IMR-90 (cell line): ENCODE measurements around the gene L1CAM. TPM values are rescaled to one million over a fixed set of nuclear protein-coding genes. Genes with fewer than 3 reads are reported as not detected.

ENCODE experiments used
- ATAC-seq: fragments of 200-7000 bp; cut with Tn5 transposase; 2 replicates; pipeline ENCODE4 v1.9.1; 2020; ENCODE audit warnings: low read depth, mild to moderate bottlenecking, moderate library complexity
- BruUV-seq: library from RNA; stranded (reverse); fragments of 400-500 nt; replicated peaks from 2 replicates; lab custom pipeline; 2021; lab: Mats Ljungman, UMichigan
- CTCF ChIA-PET: fragments of 300-600 bp; formaldehyde crosslinking; extraction: SDS; loops from one replicate; lab custom pipeline; 2021; ENCODE audit warnings: antibody characterized with exemption; lab: Yijun Ruan, JAX
- POLR2A ChIA-PET: fragments of 300-600 bp; sonication (Branson Sonifier 250); formaldehyde crosslinking; loops from one replicate; lab custom pipeline; 2022; ENCODE audit warnings: antibody characterized with exemption; ENCODE audit not compliant: unreplicated experiment; lab: Charles Lee
- DNase-seq: peaks from one replicate; pipeline ENCODE4 v3.0.0; 2013
- H2AFZ ChIP-seq: replicated peaks from 2 replicates; pipeline ENCODE3; 2013; ENCODE audit warnings: low read length, mild to moderate bottlenecking; ENCODE audit not compliant: poor library complexity
- H2AK5ac ChIP-seq: 2 replicates; pipeline ENCODE4 v1.6.1; 2013; ENCODE audit warnings: low read depth, low read length, inconsistent platforms
- H2AK9ac ChIP-seq: replicated peaks from 2 replicates; pipeline ENCODE3; 2013; ENCODE audit warnings: mild to moderate bottlenecking, low read depth, low read length, moderate library complexity; ENCODE audit not compliant: poor library complexity
- H2BK120ac ChIP-seq: 2 replicates; pipeline ENCODE4 v1.6.1; 2013; ENCODE audit warnings: low read depth, low read length, inconsistent platforms
- H2BK15ac ChIP-seq: 3 replicates; pipeline ENCODE4 v1.6.1; 2013; ENCODE audit warnings: low read depth, low read length, inconsistent platforms
- H2BK20ac ChIP-seq: 2 replicates; pipeline ENCODE4 v1.6.1; 2013; ENCODE audit warnings: low read depth, mild to moderate bottlenecking, inconsistent platforms, low read length, moderate library complexity
- H2BK5ac ChIP-seq: 2 replicates; pipeline ENCODE4 v1.6.1; 2013; ENCODE audit warnings: mild to moderate bottlenecking, low read depth, low read length, inconsistent platforms; ENCODE audit not compliant: poor library complexity, severe bottlenecking
- H3K14ac ChIP-seq: replicated peaks from 2 replicates; pipeline ENCODE4 v1.6.1; 2013; ENCODE audit warnings: low read depth, low read length, inconsistent platforms
- H3K18ac ChIP-seq: 2 replicates; pipeline ENCODE4 v1.6.1; 2013; ENCODE audit warnings: low read depth, low read length, control low read depth
- H3K23ac ChIP-seq: 2 replicates; pipeline ENCODE4 v1.6.1; 2013; ENCODE audit warnings: low read depth, low read length, inconsistent platforms
- H3K27ac ChIP-seq: 2 replicates; pipeline ENCODE4 v1.5.1; 2013; ENCODE audit warnings: mild to moderate bottlenecking, control low read depth, low read length; ENCODE audit not compliant: insufficient read depth
- H3K27me3 ChIP-seq: 2 replicates; pipeline ENCODE4 v1.6.1; 2013; ENCODE audit warnings: low read length; ENCODE audit not compliant: control insufficient read depth, insufficient read depth
- H3K36me3 ChIP-seq: 2 replicates; pipeline ENCODE4 v1.6.1; 2013; ENCODE audit warnings: low read length, mixed read lengths; ENCODE audit not compliant: control insufficient read depth, insufficient read depth
- H3K4ac ChIP-seq: 2 replicates; pipeline ENCODE4 v1.6.1; 2013; ENCODE audit warnings: low read depth, low read length, inconsistent platforms
- H3K4me1 ChIP-seq: 2 replicates; pipeline ENCODE4 v1.6.1; 2013; ENCODE audit warnings: low read length, mixed read lengths; ENCODE audit not compliant: control insufficient read depth, insufficient read depth
- H3K4me2 ChIP-seq: 2 replicates; pipeline ENCODE4 v1.6.1; 2013; ENCODE audit warnings: low read depth, mild to moderate bottlenecking, control low read depth, low read length, moderate library complexity
- H3K4me3 ChIP-seq: 2 replicates; pipeline ENCODE4 v1.5.1; 2013; ENCODE audit warnings: low read depth, mild to moderate bottlenecking, control low read depth, low read length, moderate library complexity; ENCODE audit not compliant: insufficient read depth
- H3K56ac ChIP-seq: 2 replicates; pipeline ENCODE4 v1.6.1; 2013; ENCODE audit warnings: low read length, inconsistent platforms; ENCODE audit not compliant: insufficient read depth; ENCODE audit errors: extremely low read depth
- H3K79me1 ChIP-seq, 2 experiments: 2 replicates each; pipeline ENCODE4 v1.6.1; 2013; ENCODE audit warnings: low read length in 2 of 2, inconsistent platforms in 1 of 2, low read depth in 1 of 2
- H3K9ac ChIP-seq: 2 replicates; pipeline ENCODE4 v1.6.1; 2013; ENCODE audit warnings: low read depth, low read length, control low read depth
- H3K9me1 ChIP-seq: 2 replicates; pipeline ENCODE4 v1.6.1; 2013; ENCODE audit warnings: low read length, inconsistent platforms; ENCODE audit not compliant: insufficient read depth
- H3K9me3 ChIP-seq: 2 replicates; pipeline ENCODE4 v1.6.1; 2013; ENCODE audit warnings: low read length; ENCODE audit not compliant: control insufficient read depth, insufficient read depth
- H4K20me1 ChIP-seq: 2 replicates; pipeline ENCODE4 v1.6.1; 2013; ENCODE audit warnings: low read length, inconsistent platforms; ENCODE audit not compliant: insufficient read depth
- H4K5ac ChIP-seq: 2 replicates; pipeline ENCODE4 v1.6.1; 2013; ENCODE audit warnings: mild to moderate bottlenecking, low read depth, low read length, control low read depth
- H4K8ac ChIP-seq, 2 experiments: 2 replicates each; pipeline ENCODE4 v1.6.1; 2013; ENCODE audit warnings: low read depth in 2 of 2, low read length in 2 of 2, control low read depth in 1 of 2, inconsistent platforms in 1 of 2
- H4K91ac ChIP-seq: 2 replicates; pipeline ENCODE4 v1.6.1; 2013; ENCODE audit warnings: low read depth, low read length, inconsistent platforms; ENCODE audit not compliant: insufficient read depth
- CEBPB ChIP-seq: IDR thresholded peaks from 2 replicates; pipeline ENCODE4 v1.6.1; 2012; ENCODE audit warnings: low read depth, low read length, improper control_type of control experiment
- CHD1 ChIP-seq: IDR thresholded peaks from 2 replicates; pipeline ENCODE4 v1.6.1; 2012; ENCODE audit warnings: low read depth, low read length, improper control_type of control experiment
- CTCF ChIP-seq: conservative IDR thresholded peaks from 2 replicates; pipeline ENCODE4 v1.5.1; 2012; ENCODE audit warnings: mild to moderate bottlenecking, low read depth, low read length, improper control_type of control experiment
- FOS ChIP-seq: fragments of 150-350 bp; IDR thresholded peaks from 2 replicates; pipeline ENCODE4 v1.6.1; 2016; ENCODE audit warnings: low read depth, low read length
- MAZ ChIP-seq: IDR thresholded peaks from 2 replicates; pipeline ENCODE4 v1.6.1; 2012; ENCODE audit warnings: low read depth, mild to moderate bottlenecking, low read length, improper control_type of control experiment, moderate library complexity, borderline replicate concordance
- POLR2A ChIP-seq: IDR thresholded peaks from 2 replicates; pipeline ENCODE4 v1.6.1; 2012; ENCODE audit warnings: mild to moderate bottlenecking, low read depth, low read length
- SMC3 ChIP-seq: fragments of 150-350 bp; IDR thresholded peaks from 2 replicates; pipeline ENCODE4 v1.6.1; 2016; ENCODE audit warnings: low read depth, mild to moderate bottlenecking, antibody characterized with exemption, low read length, moderate library complexity
- WGBS, 2 experiments: methylation state at CpG; one replicate each; pipeline versions ENCODE4 v1.1.5 to v1.1.7; 2013; ENCODE audit warnings: missing lambda C conversion rate in 2 of 2; ENCODE audit not compliant: insufficient read length in 1 of 2; ENCODE audit errors: extremely low coverage in 2 of 2; 5-methylcytosine and 5-hydroxymethylcytosine counted together
- dilution Hi-C: fragments of 300-500 bp; cut with HindIII; formaldehyde crosslinking; loops from one replicate; pipeline ENCODE4 v1.14.3; 2018; ENCODE audit warnings: low sequenced_read_pairs; ENCODE audit not compliant: unreplicated experiment
- in situ Hi-C: fragments of 300-500 bp; cut with MboI; formaldehyde crosslinking; loops from 3 replicates; pipeline ENCODE4 v1.14.3; 2019; ENCODE audit warnings: low sequenced_read_pairs, inconsistent platforms, mixed read lengths
- intact Hi-C: fragments of 100-400 bp; cut with micrococcal nuclease; formaldehyde crosslinking; loops from 2 replicates; pipeline ENCODE4 v1.10.0; 2022
- polyA plus RNA-seq, 3 experiments: library from polyadenylated mRNA; depleted of rRNA; stranded (reverse); fragments of >200 nt; gene quantifications; 2 replicates each; pipeline ENCODE4 v1.2.3, GENCODE V29; 2012; ENCODE audit warnings: low replicate concordance in 1 of 3
- total RNA-seq: library from RNA; depleted of rRNA; stranded (reverse); fragments of >200 nt; gene quantifications from 2 replicates; pipeline ENCODE4 v1.2.3, GENCODE V29; 2012

Gene L1CAM
- total and polyA plus RNA-seq, 2 of the 4 experiments (the other 2 are of a cell fraction), result 0.36 to 1.9 TPM

- Histone ChIP-seq H3K4me3 (no peak overlapping the region), H3K36me3 (no peaks in the 10 kb centered on the region), H3K23ac (no peak overlapping the region), H2BK20ac (no peak overlapping the region), H2BK5ac (no peak overlapping the region), H3K14ac (no peak overlapping the region), H2BK15ac (no peak overlapping the region), H3K9me3 (peaks cover 2% of the 10 kb centered on the region), H3K4ac (no peak overlapping the region), H4K5ac (no peak overlapping the region), H4K20me1 (no peaks in the 10 kb centered on the region), H3K27me3 (peaks cover 66% of the 10 kb centered on the region), H4K8ac (no peak overlapping the region), H4K91ac (no peak overlapping the region), H3K9me1 (no peaks in the 10 kb centered on the region), H3K56ac (no peak overlapping the region), H3K4me2 (no peak overlapping the region), H3K18ac (no peak overlapping the region), H2AK9ac (no peak overlapping the region), H2AFZ (no peak overlapping the region), H3K9ac (no peak overlapping the region), H3K27ac (no peak overlapping the region), H2AK5ac (no peak overlapping the region), H3K4me1 (no peaks in the 10 kb centered on the region), H2BK120ac (no peak overlapping the region), H3K79me1 (no peaks in the 10 kb centered on the region)
- ChIA-PET CTCF (interaction anchor here (1.0 kb wide), 1 partner anchor 125 kb away, joined by 3 read pairs; no protein-coding TSS in a partner anchor), POLR2A (no interaction called here)
- dilution Hi-C loops, result no loop called here
- TF ChIP-seq CHD1 (no peak), MAZ (no peak), CTCF (no peak), POLR2A (no peak), CEBPB (no peak), SMC3 (no peak), FOS (no peak)
- DNase-seq, result no peak
- BruUV-seq, result no TSS peak
- in situ Hi-C loops, result no loop called here
- intact Hi-C loops, result no loop called here
- no peak for ATAC-seq
- WGBS, 2 experiments, result 100% methylated on average over 1 of the region's 6 CpGs; no CpG with 5 or more reads in 1 of the 2 experiments
Observed at GRCh38 chrX:153884590-153884989, 1.4 kb downstream of the L1CAM start.
